K562 (cell line): ENCODE measurements around the gene MIF. TPM values are rescaled to one million over a fixed set of nuclear protein-coding genes. Genes with fewer than 3 reads are reported as not detected.
A peak's percentile ranks its signal among the peaks of the same experiment; 100 is the strongest.

Experiments used
- ADNP ChIP-seq: fragments of 200-800 bp; sonication (Bioruptor generic); IDR thresholded peaks from 2 replicates; pipeline ENCODE4 v1.6.1; 2016; ENCODE audit warnings: missing genetic modification characterization, missing compliant biosample characterization
- EGR1 ChIP-seq: fragments of 450-650 bp; conservative IDR thresholded peaks from 2 replicates; pipeline ENCODE4 v1.6.1; 2017; ENCODE audit warnings: mild to moderate bottlenecking
- EP400 ChIP-seq: fragments of 450-650 bp; IDR thresholded peaks from 2 replicates; pipeline ENCODE4 v1.6.1; 2017; ENCODE audit warnings: antibody characterized with exemption, mild to moderate bottlenecking, moderate library complexity
- HMGN3 ChIP-seq: IDR thresholded peaks from 2 replicates; pipeline ENCODE4 v1.6.1; 2011; ENCODE audit warnings: borderline replicate concordance, low read depth, mild to moderate bottlenecking, mixed read lengths, low read length; ENCODE audit not compliant: insufficient read length; ENCODE audit errors: extremely low read depth
- L3MBTL2 ChIP-seq: fragments of 450-650 bp; IDR thresholded peaks from 2 replicates; pipeline ENCODE4 v1.6.1; 2016; ENCODE audit warnings: mild to moderate bottlenecking, moderate library complexity
- MGA ChIP-seq: fragments of 450-650 bp; IDR thresholded peaks from 2 replicates; pipeline ENCODE4 v1.6.1; 2016; ENCODE audit warnings: mild to moderate bottlenecking, moderate library complexity
- MYNN ChIP-seq, 2 experiments: sonication (generic); formaldehyde crosslinking in 1 of 2; IDR thresholded peaks; 2 replicates each; pipeline versions ENCODE4 v1.5.0 to v1.6.1; 2016 to 2020; ENCODE audit warnings: antibody characterized with exemption in 1 of 2, missing genetic modification reagents in 1 of 2
- NRF1 ChIP-seq, 2 experiments: fragments of 450-650 bp; IDR thresholded peaks in 1 of 2; conservative IDR thresholded peaks in 1 of 2; 2 replicates each; pipeline ENCODE4 v1.6.1; 2014; ENCODE audit warnings: mild to moderate bottlenecking in 2 of 2
- POLR2A ChIP-seq: fragments of 450-650 bp; conservative IDR thresholded peaks from 2 replicates; pipeline ENCODE4 v1.6.1; 2016
- POLR2AphosphoS5 ChIP-seq: IDR thresholded peaks from 2 replicates; pipeline ENCODE4 v1.6.1; 2011; ENCODE audit warnings: mild to moderate bottlenecking, low read depth, low read length, moderate library complexity; ENCODE audit not compliant: control insufficient read depth, insufficient read depth
- POLR2G ChIP-seq: fragments of 200-400 bp; formaldehyde crosslinking; IDR thresholded peaks from 2 replicates; pipeline ENCODE4 v1.6.1; 2017; ENCODE audit warnings: low read depth, mild to moderate bottlenecking, antibody characterized with exemption, low read length, moderate library complexity
- RFX7 ChIP-seq: fragments of 250-450 bp; sonication (Bioruptor Pico); IDR thresholded peaks from 2 replicates; pipeline ENCODE4 v1.5.1; 2021; ENCODE audit warnings: mild to moderate bottlenecking
- SUPT5H ChIP-seq: fragments of 450-650 bp; IDR thresholded peaks from 2 replicates; pipeline ENCODE4 v1.6.1; 2016
- TCF7L2 ChIP-seq: fragments of 150-350 bp; IDR thresholded peaks from 2 replicates; pipeline ENCODE4 v1.6.1; 2016; ENCODE audit warnings: low read depth, mild to moderate bottlenecking, low read length, moderate library complexity
- ZBTB8A ChIP-seq: fragments of 450-650 bp; IDR thresholded peaks from 2 replicates; pipeline ENCODE4 v1.6.1; 2018; ENCODE audit warnings: mild to moderate bottlenecking, moderate library complexity; ENCODE audit not compliant: partially characterized antibody
- ZFP36 ChIP-seq: fragments of 150-350 bp; IDR thresholded peaks from 2 replicates; pipeline ENCODE4 v1.6.1; 2018; ENCODE audit warnings: low read length, low read depth; ENCODE audit not compliant: partially characterized antibody
- ZFX ChIP-seq: sonication (generic); formaldehyde crosslinking; IDR thresholded peaks from 2 replicates; pipeline ENCODE4 v1.8.0; 2022; ENCODE audit warnings: mild to moderate bottlenecking, missing genetic modification reagents, moderate library complexity
- ZNF143 ChIP-seq: sonication (generic); formaldehyde crosslinking; IDR thresholded peaks from 2 replicates; pipeline ENCODE4 v1.9.0; 2022; ENCODE audit warnings: mild to moderate bottlenecking, missing genetic modification reagents
- polyA plus RNA-seq, 8 experiments: library from polyadenylated mRNA; depleted of rRNA in 4 of 8; stranded (reverse) in 5 of 8; unstranded in 3 of 8; fragments of >200 nt; fragmentation: Nextera tagmentation in 2 of 8; fragmentation: Illumina TruSeq in 1 of 8; extraction: Ambion mirVana in 2 of 8; extraction: Trizol in 1 of 8; gene quantifications; 2 replicates each; pipeline versions ENCODE4 v1.2.1 to v1.2.3, GENCODE V29; 2011 to 2014; ENCODE audit warnings: inconsistent platforms in 1 of 8, missing spikeins in 1 of 8
- total RNA-seq, 7 experiments: library from RNA; depleted of rRNA in 6 of 7; stranded (reverse); fragments of >200 nt in 6 of 7; fragmentation: Illumina TruSeq in 2 of 7; extraction: Trizol in 2 of 7; gene quantifications; 2 replicates each; pipeline versions ENCODE4 v1.2.1 to v1.2.3, GENCODE V29; 2011 to 2021; ENCODE audit warnings: low replicate concordance in 1 of 7

Gene MIF
- total and polyA plus RNA-seq, 9 of the 15 experiments (the other 6 are each of a cell fraction or from before 2014, with no cell fraction given) = 7.4 to 666 (median 193) TPM

GRCh38 chr22:23913661-23914353 is 19.6 kb downstream of the MIF start (continued):
- TF ChIP-seq MGA = peak; percentile 48; the same call in 1 of the 2 replicates
- peak; percentile 84 for TF ChIP-seq POLR2G
- peak; percentile 69; the same call in 1 of the 2 replicates for TF ChIP-seq ZNF143
- TF ChIP-seq ZFX = peak; percentile 65
- TF ChIP-seq TCF7L2 = no peak
- TF ChIP-seq MYNN (IDR thresholded peaks at IDR 0.05) = peak; percentile 62; the same call in 1 of the 2 replicates
- no peak for TF ChIP-seq MYNN (CRISPR knock-in tag; IDR thresholded peaks at IDR 0.05)
- TF ChIP-seq ADNP (tag) = no peak
- TF ChIP-seq POLR2AphosphoS5 = 0 out of 2 replicates have a peak, but pooled peaks have one; percentile 12
- peak; percentile 44; the same call in 1 of the 2 replicates for TF ChIP-seq L3MBTL2
- TF ChIP-seq POLR2A = peak; percentile 79
- no peak for TF ChIP-seq RFX7 (CRISPR knock-in tag)
- TF ChIP-seq HMGN3 = peak; percentile 24
- 0 out of 2 replicates have a peak, but pooled peaks have one; percentile 12 for TF ChIP-seq EP400
- TF ChIP-seq ZBTB8A = no peak
- TF ChIP-seq SUPT5H = peak; percentile 82
- TF ChIP-seq EGR1 = peak; percentile 74
- TF ChIP-seq NRF1 (conservative IDR thresholded peaks at IDR 0.05 in 1 of 2, IDR thresholded peaks at IDR 0.05 in 1 of 2) = peak; percentile 58 to 67
- no peak for TF ChIP-seq ZFP36
